Gastroesophageal sphincter (tissue), 4 donors: Measurements from ENCODE around the gene PCNX3. TPM values are rescaled to one million over a fixed set of nuclear protein-coding genes. Genes with fewer than 3 reads are reported as not detected.
A peak's percentile ranks its signal among the peaks of the same experiment; 100 is the strongest.

Experiments
- ATAC-seq: fragments of 150-250 bp; one replicate; pipeline ENCODE4 v1.9.1; 2016; ENCODE audit warnings: mild to moderate bottlenecking, moderate library complexity
- H3K27ac ChIP-seq, 4 donors: fragments of 200-600 bp; sonication (generic) in 3 of 4; 1 replicate in 3 of 4; 2 replicates in 1 of 4; pipeline ENCODE4 v1.5.1; 2016 to 2019
- H3K27me3 ChIP-seq: fragments of 200-600 bp; sonication (generic); one replicate; pipeline ENCODE4 v1.5.1; 2019
- H3K36me3 ChIP-seq, 2 donors: fragments of 200-600 bp; sonication (generic); one replicate each; pipeline ENCODE4 v1.5.1; 2019; ENCODE audit warnings: control low read depth in 1 of 2
- H3K4me1 ChIP-seq, 3 donors: fragments of 200-600 bp; sonication (generic); 1 replicate in 2 of 3; 2 replicates in 1 of 3; pipeline ENCODE4 v1.5.1; 2016 to 2019; ENCODE audit warnings: control low read depth in 2 of 3
- H3K4me3 ChIP-seq, 2 donors: fragments of 200-600 bp; sonication (generic); one replicate each; pipeline ENCODE4 v1.5.1; 2019; ENCODE audit warnings: mild to moderate bottlenecking in 1 of 2, moderate library complexity in 1 of 2
- H3K9me3 ChIP-seq, 3 donors: fragments of 200-600 bp; sonication (generic); one replicate each; pipeline ENCODE4 v1.5.1; 2017 to 2019; ENCODE audit warnings: control low read depth in 2 of 3
- CTCF ChIP-seq, 4 experiments: fragments of 200-600 bp in 2 of 4; fragments of 450-650 bp in 2 of 4; sonication (generic) in 1 of 4; IDR thresholded peaks; one replicate each; pipeline ENCODE4 v1.5.1; 2017 to 2019; ENCODE audit warnings: antibody characterized with exemption in 4 of 4, mild to moderate bottlenecking in 2 of 4, moderate library complexity in 2 of 4
- EP300 ChIP-seq: sonication (generic); formaldehyde crosslinking; IDR thresholded peaks from one replicate; pipeline ENCODE4 v1.6.1; 2017; ENCODE audit warnings: antibody characterized with exemption, mild to moderate bottlenecking
- POLR2A ChIP-seq, 2 donors: fragments of 450-650 bp; IDR thresholded peaks; one replicate each; pipeline ENCODE4 v1.6.1; 2017; ENCODE audit warnings: antibody characterized with exemption in 2 of 2, mild to moderate bottlenecking in 2 of 2, moderate library complexity in 1 of 2
- POLR2AphosphoS5 ChIP-seq: sonication (generic); formaldehyde crosslinking; IDR thresholded peaks from one replicate; pipeline ENCODE4 v1.6.1; 2017; ENCODE audit warnings: antibody characterized with exemption
- WGBS, 2 donors: methylation state at CpG; one replicate each; pipeline ENCODE4 v1.1.5; 2018; ENCODE audit warnings: low coverage in 1 of 2; 5-methylcytosine and 5-hydroxymethylcytosine counted together
- total RNA-seq, 4 donors: library from RNA; depleted of rRNA; stranded (reverse); fragments of >200 nt; gene quantifications; one replicate each; pipeline ENCODE4 v1.1.0, GENCODE V29; 2016

The PCNX3 gene
- total RNA-seq, 4 donors from 2014 or later: 15.9 to 40.1 (median 19.3) TPM

- 79 to 93% methylated on average over 3 of the region's 4 CpGs for WGBS, 2 donors
- no peak for ATAC-seq
- H3K27ac ChIP-seq: peak overlapping the region in 3 of 4 donors; percentile 98 to 99 (median 98)
Observed at GRCh38 chr11:65579291-65579690, 36.3 kb upstream of the PCNX3 start.

GRCh38 chr11:65580031-65580692, 35.4 kb upstream of the PCNX3 start:
- 100% methylated on average over 1 of the region's 19 CpGs; no CpG with 5 or more reads in 1 of the 2 donors for WGBS, 2 donors
- Histone ChIP-seq H3K4me1 (peaks cover 0 to 89% (median 23%) of the 10 kb centered on the region in 3 donors), H3K27me3 (no peaks in the 10 kb centered on the region), H3K27ac (peak overlapping the region in 3 of 4 donors; percentile 52 to 98 (median 80)), H3K36me3 (peaks cover 0 to 71% of the 10 kb centered on the region in 2 donors), H3K9me3 (no peaks in the 10 kb centered on the region), H3K4me3 (no peak overlapping the region)
- TF ChIP-seq POLR2AphosphoS5 (no peak), CTCF (IDR thresholded peaks at IDR 0.05) (no peak)
- no peak for ATAC-seq

More at GRCh38 chr11:65579291-65579690, 36.3 kb upstream of the PCNX3 start:
- Histone ChIP-seq H3K9me3 (no peaks in the 10 kb centered on the region), H3K36me3 (peaks cover 0 to 63% of the 10 kb centered on the region in 2 donors), H3K4me1 (peaks cover 0 to 89% (median 28%) of the 10 kb centered on the region in 3 donors), H3K27me3 (no peaks in the 10 kb centered on the region), H3K4me3 (no peak overlapping the region)
- no peak for TF ChIP-seq CTCF (IDR thresholded peaks at IDR 0.05)
- TF ChIP-seq EP300: no peak
- no peak for TF ChIP-seq POLR2AphosphoS5

DNA sequence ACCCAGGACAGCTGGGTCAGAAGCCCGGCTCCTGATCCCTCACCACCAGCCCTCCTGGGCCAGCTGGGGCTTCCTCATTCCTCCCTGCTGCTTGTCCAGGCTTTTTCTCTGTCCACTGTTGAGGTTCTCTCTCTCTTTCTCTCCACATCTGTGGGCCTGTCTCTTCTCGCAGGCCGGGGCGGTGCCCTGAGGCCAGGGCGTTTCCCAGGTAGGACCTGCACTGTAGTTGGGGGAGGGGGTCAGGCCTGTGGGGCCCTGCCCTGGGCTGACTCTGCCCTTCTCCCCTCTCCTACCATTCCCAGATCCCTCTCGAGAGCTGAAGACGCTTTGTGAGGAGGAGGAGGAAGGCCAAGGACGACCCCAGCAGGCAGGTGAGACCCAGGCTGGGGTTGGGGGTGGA, 34.8 kb upstream of the PCNX3 start:
- H3K36me3 ChIP-seq: peaks cover 0 to 77% of the 10 kb centered on the region in 2 donors
- no peak overlapping the region for H3K4me3 ChIP-seq
- no peaks in the 10 kb centered on the region for H3K27me3 ChIP-seq
- H3K4me1 ChIP-seq: peaks cover 0 to 90% (median 25%) of the 10 kb centered on the region in 3 donors
- ATAC-seq: no peak
- peak overlapping the region in 3 of 4 donors; percentile 52 to 86 (median 80) for H3K27ac ChIP-seq
- TF ChIP-seq CTCF (IDR thresholded peaks at IDR 0.05): no peak
- no peak for TF ChIP-seq POLR2AphosphoS5
- TF ChIP-seq EP300: no peak
- no peak for TF ChIP-seq POLR2A (IDR thresholded peaks at IDR 0.05)
- no peaks in the 10 kb centered on the region for H3K9me3 ChIP-seq
- WGBS, 2 donors: 80% methylated on average over 1 of the region's 8 CpGs; no CpG with 5 or more reads in 1 of the 2 donors

- ATAC-seq: no peak
- H3K27me3 ChIP-seq: no peaks in the 10 kb centered on the region
- H3K27ac ChIP-seq: peak overlapping the region in 3 of 4 donors; percentile 52 to 86 (median 80)
- no peaks in the 10 kb centered on the region for H3K9me3 ChIP-seq
- TF ChIP-seq EP300 (no peak), CTCF (IDR thresholded peaks at IDR 0.05) (no peak), POLR2AphosphoS5 (no peak), POLR2A (IDR thresholded peaks at IDR 0.05) (no peak)
- peaks cover 0 to 85% of the 10 kb centered on the region in 2 donors for H3K36me3 ChIP-seq
- WGBS, 2 donors: no CpG with 5 or more reads among the region's 3 CpGs
- peaks cover 0 to 91% (median 34%) of the 10 kb centered on the region in 3 donors for H3K4me1 ChIP-seq
- no peak overlapping the region for H3K4me3 ChIP-seq
Observed at GRCh38 chr11:65581928-65582327, 33.6 kb upstream of the PCNX3 start.

DNA sequence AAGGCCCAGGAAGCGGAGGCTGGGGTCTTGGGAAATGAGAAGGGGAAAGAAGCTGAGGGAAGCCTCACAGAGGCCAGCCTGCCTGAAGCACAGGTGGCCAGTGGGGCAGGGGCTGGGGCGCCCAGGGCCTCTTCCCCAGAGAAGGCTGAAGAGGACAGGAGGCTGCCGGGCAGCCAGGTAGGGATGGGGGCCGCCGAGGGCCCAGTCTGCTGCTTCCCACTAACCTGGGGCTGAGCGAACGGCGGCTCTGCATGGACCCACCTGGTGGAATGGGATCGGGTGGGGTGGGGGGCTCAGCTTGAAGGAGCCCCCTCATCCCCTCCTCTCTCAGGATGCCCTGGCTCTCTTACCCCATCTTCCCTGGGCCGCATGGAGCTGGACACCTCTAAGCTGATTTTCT, 32.0 kb upstream of the PCNX3 start:
- peaks cover 0 to 91% (median 30%) of the 10 kb centered on the region in 3 donors for H3K4me1 ChIP-seq
- no peak for ATAC-seq
- peaks cover 0 to 79% of the 10 kb centered on the region in 2 donors for H3K36me3 ChIP-seq
- no peaks in the 10 kb centered on the region for H3K9me3 ChIP-seq
- TF ChIP-seq CTCF (IDR thresholded peaks at IDR 0.05) (no peak), EP300 (no peak), POLR2AphosphoS5 (no peak), POLR2A (IDR thresholded peaks at IDR 0.05) (no peak)
- peak overlapping the region in 3 of 4 donors; percentile 27 to 86 (median 80) for H3K27ac ChIP-seq
- H3K27me3 ChIP-seq: no peaks in the 10 kb centered on the region
- no peak overlapping the region for H3K4me3 ChIP-seq
- 50 to 91% methylated on average over 2 to 4 of the region's 10 CpGs for WGBS, 2 donors
